ENCODE measurements around the gene MMP14.

GRCh38 chr14:22838631-22839041 lies 2.3 kb downstream of the MMP14 start:
- TF ChIP-seq CTCF (IDR thresholded peaks at IDR 0.05) (no peak), POLR2A (IDR thresholded peaks at IDR 0.05) (no peak)

All from heart left ventricle (tissue), 13 donors.